ENCODE data around the gene AHDC1. TPM values are rescaled to one million over a fixed set of nuclear protein-coding genes. Genes with fewer than 3 reads are reported as not detected.
A peak's percentile ranks its signal among the peaks of the same experiment; 100 is the strongest.

The AHDC1 gene
- total RNA-seq, 1 experiment from 2014 or later, result 20.8 TPM

GRCh38 chr1:27568300-27569087 lies 35.5 kb downstream of the AHDC1 start:
- H3K27ac Mint-ChIP-seq (ENCODE audit: unreplicated experiment), result peak overlapping the region; percentile 69
- peak; percentile 96 for DNase-seq
- peaks cover 13% of the 10 kb centered on the region for H3K36me3 Mint-ChIP-seq (ENCODE audit: insufficient read depth, unreplicated experiment)
- peaks cover 76% of the 10 kb centered on the region for H3K4me1 Mint-ChIP-seq (ENCODE audit: low read depth, unreplicated experiment)
- no peaks in the 10 kb centered on the region for H3K27me3 Mint-ChIP-seq (ENCODE audit: unreplicated experiment)
- H3K9me3 Mint-ChIP-seq (ENCODE audit: low read depth, unreplicated experiment), result no peaks in the 10 kb centered on the region
- intact Hi-C loops (cut with micrococcal nuclease; ENCODE audit: unreplicated experiment), result no loop called here
- CTCF ChIA-PET, result interaction anchor here (0.5 to 3.0 kb wide), 11 partner anchors 11 to 132 kb away, joined by 3 to 34 read pairs (median 4); partner anchors contain the start of gene AHDC1
- H3K4me3 Mint-ChIP-seq (ENCODE audit: low read depth, unreplicated experiment), result peak overlapping the region; percentile 59
- peak; percentile 79 for TF ChIP-seq CTCF (IDR thresholded peaks at IDR 0.05; ENCODE audit: unreplicated experiment)
- BruUV-seq (replicated peaks), result no TSS peak

GRCh38 chr1:27567971-27568299 lies 36.0 kb downstream of the AHDC1 start:
- TF ChIP-seq CTCF (IDR thresholded peaks at IDR 0.05; ENCODE audit: unreplicated experiment), result no peak
- Mint-ChIP-seq H3K27ac (ENCODE audit: unreplicated experiment) (peak overlapping the region; percentile 39), H3K36me3 (ENCODE audit: insufficient read depth, unreplicated experiment) (peaks cover 15% of the 10 kb centered on the region), H3K27me3 (ENCODE audit: unreplicated experiment) (no peaks in the 10 kb centered on the region), H3K4me1 (ENCODE audit: low read depth, unreplicated experiment) (peaks cover 78% of the 10 kb centered on the region), H3K4me3 (ENCODE audit: low read depth, unreplicated experiment) (peak overlapping the region; percentile 59), H3K9me3 (ENCODE audit: low read depth, unreplicated experiment) (no peaks in the 10 kb centered on the region)
- DNase-seq, result no peak
- no TSS peak for BruUV-seq (replicated peaks)
- CTCF ChIA-PET, result interaction anchor here (0.7 to 3.0 kb wide), 5 partner anchors 11 to 131 kb away, joined by 3 to 34 read pairs (median 4); no protein-coding TSS in a partner anchor
- intact Hi-C loops (cut with micrococcal nuclease; ENCODE audit: unreplicated experiment), result no loop called here

GRCh38 chr1:27567146-27567526 lies 36.8 kb downstream of the AHDC1 start:
- peaks cover 9% of the 10 kb centered on the region for H3K36me3 Mint-ChIP-seq (ENCODE audit: insufficient read depth, unreplicated experiment)
- no peaks in the 10 kb centered on the region for H3K9me3 Mint-ChIP-seq (ENCODE audit: low read depth, unreplicated experiment)
- TF ChIP-seq CTCF (IDR thresholded peaks at IDR 0.05; ENCODE audit: unreplicated experiment), result no peak
- BruUV-seq (replicated peaks), result no TSS peak
- H3K4me3 Mint-ChIP-seq (ENCODE audit: low read depth, unreplicated experiment), result no peak overlapping the region
- no peaks in the 10 kb centered on the region for H3K27me3 Mint-ChIP-seq (ENCODE audit: unreplicated experiment)
- H3K27ac Mint-ChIP-seq (ENCODE audit: unreplicated experiment), result no peak overlapping the region
- CTCF ChIA-PET, result interaction anchor here (3.0 kb wide), 1 partner anchor 10 kb away, joined by 34 read pairs; no protein-coding TSS in a partner anchor
- H3K4me1 Mint-ChIP-seq (ENCODE audit: low read depth, unreplicated experiment), result peaks cover 78% of the 10 kb centered on the region
- intact Hi-C loops (cut with micrococcal nuclease; ENCODE audit: unreplicated experiment), result no loop called here
- no peak for DNase-seq

GRCh38 chr1:27566462-27567145 lies 37.3 kb downstream of the AHDC1 start:
- Mint-ChIP-seq H3K27me3 (ENCODE audit: unreplicated experiment) (no peaks in the 10 kb centered on the region), H3K4me1 (ENCODE audit: low read depth, unreplicated experiment) (peaks cover 78% of the 10 kb centered on the region), H3K9me3 (ENCODE audit: low read depth, unreplicated experiment) (no peaks in the 10 kb centered on the region), H3K4me3 (ENCODE audit: low read depth, unreplicated experiment) (no peak overlapping the region), H3K27ac (ENCODE audit: unreplicated experiment) (no peak overlapping the region), H3K36me3 (ENCODE audit: insufficient read depth, unreplicated experiment) (peaks cover 9% of the 10 kb centered on the region)
- no TSS peak for BruUV-seq (replicated peaks)
- intact Hi-C loops (cut with micrococcal nuclease; ENCODE audit: unreplicated experiment), result no loop called here
- DNase-seq, result no peak
- TF ChIP-seq CTCF (IDR thresholded peaks at IDR 0.05; ENCODE audit: unreplicated experiment), result no peak
- CTCF ChIA-PET, result interaction anchor here (3.0 kb wide), 1 partner anchor 9 kb away, joined by 34 read pairs; no protein-coding TSS in a partner anchor
